ENCODE data around the gene SORT1.
"Not testable (repeated sequence)": the region's sequence is repeated elsewhere in the genome, so short reads cannot be mapped to it uniquely, and the experiment has no call there.

The SORT1 gene

DNA sequence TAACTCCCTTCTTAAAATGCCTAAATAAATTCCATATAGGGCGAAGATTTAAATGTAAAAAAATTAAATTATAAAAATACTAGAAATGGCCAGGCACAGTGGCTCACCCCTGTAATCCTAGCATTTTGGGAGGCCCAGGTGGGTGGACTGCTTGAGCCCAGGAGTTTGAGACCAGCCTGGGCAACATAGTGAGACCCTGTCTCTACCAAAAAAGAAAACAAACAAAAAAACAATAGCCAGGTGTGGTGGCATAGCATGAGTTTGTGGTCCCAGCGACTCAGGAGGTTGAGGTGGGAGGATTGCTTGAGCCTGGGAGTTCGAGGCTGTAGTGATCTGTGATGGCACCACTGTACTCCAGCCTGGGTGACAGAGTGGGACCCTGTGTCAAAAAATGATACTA lies 17.8 kb downstream of the SORT1 start:
- no peak overlapping the region for H3K4me3 ChIP-seq (ENCODE audit: low read depth, low read length)
- TF ChIP-seq, protein P1, sequence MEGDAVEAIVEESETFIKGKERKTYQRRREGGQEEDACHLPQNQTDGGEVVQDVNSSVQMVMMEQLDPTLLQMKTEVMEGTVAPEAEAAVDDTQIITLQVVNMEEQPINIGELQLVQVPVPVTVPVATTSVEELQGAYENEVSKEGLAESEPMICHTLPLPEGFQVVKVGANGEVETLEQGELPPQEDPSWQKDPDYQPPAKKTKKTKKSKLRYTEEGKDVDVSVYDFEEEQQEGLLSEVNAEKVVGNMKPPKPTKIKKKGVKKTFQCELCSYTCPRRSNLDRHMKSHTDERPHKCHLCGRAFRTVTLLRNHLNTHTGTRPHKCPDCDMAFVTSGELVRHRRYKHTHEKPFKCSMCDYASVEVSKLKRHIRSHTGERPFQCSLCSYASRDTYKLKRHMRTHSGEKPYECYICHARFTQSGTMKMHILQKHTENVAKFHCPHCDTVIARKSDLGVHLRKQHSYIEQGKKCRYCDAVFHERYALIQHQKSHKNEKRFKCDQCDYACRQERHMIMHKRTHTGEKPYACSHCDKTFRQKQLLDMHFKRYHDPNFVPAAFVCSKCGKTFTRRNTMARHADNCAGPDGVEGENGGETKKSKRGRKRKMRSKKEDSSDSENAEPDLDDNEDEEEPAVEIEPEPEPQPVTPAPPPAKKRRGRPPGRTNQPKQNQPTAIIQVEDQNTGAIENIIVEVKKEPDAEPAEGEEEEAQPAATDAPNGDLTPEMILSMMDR (IDR thresholded peaks at IDR 0.05; ENCODE audit: low read depth, low read length, missing control alignments) = no peak
- DNase-seq (ENCODE audit: low read depth) = no peak

DNA sequence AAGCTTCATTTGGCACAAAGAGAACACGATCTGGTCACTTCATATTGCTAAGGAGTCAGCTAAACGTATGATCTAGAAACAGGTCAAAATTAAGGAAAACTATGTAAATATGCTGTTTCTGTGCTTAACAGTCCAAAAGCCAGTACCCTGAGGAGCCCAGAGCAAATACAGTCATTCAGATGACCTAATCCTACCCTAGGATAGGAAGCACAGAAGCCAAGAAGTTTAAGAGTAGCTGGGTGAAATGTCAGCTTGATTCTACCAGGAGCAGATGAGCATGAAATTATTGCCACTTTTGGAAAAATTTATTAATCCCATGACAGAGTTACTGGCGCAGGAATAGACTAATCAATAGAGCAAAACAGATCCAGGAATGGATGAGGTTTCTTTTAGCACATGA lies 18.3 kb downstream of the SORT1 start:
- no peak for DNase-seq (ENCODE audit: low read depth)
- TF ChIP-seq, protein P1 (IDR thresholded peaks at IDR 0.05; ENCODE audit: low read depth, low read length, missing control alignments) = no peak
- H3K4me3 ChIP-seq (ENCODE audit: low read depth, low read length) = no peak overlapping the region

DNA sequence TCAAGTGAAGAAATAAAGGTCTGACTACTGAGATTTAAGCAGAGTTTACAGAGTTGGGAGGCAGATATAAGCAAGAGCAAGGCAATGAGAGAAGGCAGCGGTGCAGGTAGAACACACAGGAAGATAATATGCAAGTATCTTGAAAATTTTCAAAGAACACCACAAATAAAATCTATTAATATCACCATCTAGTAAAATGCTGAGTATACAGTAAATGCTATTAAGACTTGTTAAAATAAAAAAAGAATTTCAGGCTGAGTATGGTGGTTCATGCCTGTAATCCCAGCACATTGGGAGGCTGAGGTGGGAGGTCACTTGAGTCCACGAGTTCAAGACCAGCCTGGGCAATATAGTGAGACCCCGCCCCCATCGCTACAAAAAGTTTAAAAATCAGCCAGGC lies 20.0 kb downstream of the SORT1 start:
- TF ChIP-seq, protein P1 (IDR thresholded peaks at IDR 0.05; ENCODE audit: low read depth, low read length, missing control alignments) = no peak
- no peak overlapping the region for H3K4me3 ChIP-seq (ENCODE audit: low read depth, low read length)
- DNase-seq (ENCODE audit: low read depth) = no peak

DNA sequence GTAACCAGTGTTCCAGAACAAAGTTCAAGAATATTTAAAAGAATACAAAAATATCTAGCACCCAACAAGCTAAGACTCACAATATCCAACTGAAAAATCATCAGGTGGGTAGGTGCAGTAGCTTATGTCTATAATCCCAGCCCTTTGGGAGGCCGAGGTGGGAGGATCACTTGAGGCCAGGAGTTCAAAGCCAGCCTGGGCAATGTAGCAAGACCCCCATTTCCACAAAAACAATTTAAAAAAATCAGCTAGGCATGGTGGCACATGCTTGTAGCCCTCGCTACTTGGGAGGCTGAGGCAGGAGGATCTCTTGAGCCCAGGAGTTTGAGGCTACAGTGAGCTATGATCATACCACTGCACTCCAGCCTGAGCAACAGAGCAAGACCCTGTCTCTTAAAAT lies 24.0 kb downstream of the SORT1 start:
- not testable (repeated sequence) for H3K4me3 ChIP-seq (ENCODE audit: low read depth, low read length); DNase-seq (ENCODE audit: low read depth)

DNA sequence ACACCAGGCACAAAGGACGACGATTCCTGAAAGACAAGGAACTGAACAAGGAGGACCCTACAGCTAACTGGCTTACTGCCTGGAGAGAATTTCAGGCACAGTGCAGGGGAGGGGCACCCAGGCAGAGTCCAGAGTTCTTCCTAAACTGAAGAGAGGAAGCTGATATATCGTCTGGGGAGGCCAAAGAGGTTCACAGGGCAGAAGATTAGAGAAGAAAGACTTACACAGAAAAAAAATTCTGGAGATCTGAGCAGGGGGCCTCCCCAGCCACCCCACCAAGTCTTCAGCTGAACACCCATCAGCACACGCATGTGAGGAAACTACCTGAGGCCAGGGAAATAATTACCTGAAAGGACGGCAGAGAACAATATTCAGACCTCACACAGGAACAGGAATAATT lies 24.6 kb downstream of the SORT1 start:
- TF ChIP-seq, protein P1 (IDR thresholded peaks at IDR 0.05; ENCODE audit: low read depth, low read length, missing control alignments) = no peak
- DNase-seq (ENCODE audit: low read depth) = no peak
- H3K4me3 ChIP-seq (ENCODE audit: low read depth, low read length) = no peak overlapping the region

DNA sequence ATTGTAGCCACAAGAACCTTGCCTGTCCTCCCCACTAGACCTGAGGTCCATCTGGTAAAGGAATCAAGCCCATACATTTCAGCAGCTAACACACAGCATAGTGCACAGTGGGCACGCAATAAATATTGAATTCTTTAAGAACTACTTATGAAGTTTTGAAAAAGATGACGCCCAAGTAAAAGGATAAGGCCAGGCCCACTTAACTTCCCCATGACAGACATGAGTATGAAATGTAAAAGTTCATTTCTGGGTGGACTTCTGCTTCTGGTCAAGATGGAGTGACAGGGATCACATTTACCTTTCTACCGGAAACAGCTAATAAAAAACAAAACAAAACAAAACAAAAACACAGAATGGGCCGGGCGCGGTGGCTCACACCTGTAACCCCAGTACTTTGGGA lies 25.4 kb downstream of the SORT1 start:
- TF ChIP-seq, protein P1 (IDR thresholded peaks at IDR 0.05; ENCODE audit: low read depth, low read length, missing control alignments) = no peak
- H3K4me3 ChIP-seq (ENCODE audit: low read depth, low read length) = no peak overlapping the region
- no peak for DNase-seq (ENCODE audit: low read depth)

DNA sequence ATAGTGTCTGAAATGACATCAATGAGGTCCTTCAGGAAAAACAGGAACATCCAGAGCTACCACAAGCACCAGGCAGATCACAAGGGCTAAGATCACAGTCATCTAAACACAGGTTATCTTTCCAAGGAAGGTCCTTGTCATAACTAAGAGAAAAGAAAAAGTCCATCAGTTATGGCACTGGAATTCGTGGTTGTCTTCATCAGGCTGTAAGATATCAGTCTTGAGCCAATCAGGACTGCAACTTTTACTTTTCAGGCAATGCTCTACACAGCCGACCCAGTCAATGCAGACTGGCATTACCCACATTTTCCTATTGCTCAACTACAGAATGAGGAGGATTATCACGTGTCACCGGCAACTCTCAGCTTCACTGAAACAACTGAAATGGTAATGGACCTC lies 26.4 kb downstream of the SORT1 start:
- no peak for DNase-seq (ENCODE audit: low read depth)
- H3K4me3 ChIP-seq (ENCODE audit: low read depth, low read length) = no peak overlapping the region
- TF ChIP-seq, protein P1 (IDR thresholded peaks at IDR 0.05; ENCODE audit: low read depth, low read length, missing control alignments) = no peak

All from GM12864 (cell line).